GM21390 (cell line): ENCODE results near the gene MAML2.
A peak's percentile ranks its signal among the peaks of the same experiment; 100 is the strongest.

Experiments
- ATAC-seq: cut with Tn5 transposase; IDR thresholded peaks from one replicate; pipeline ENCODE4 v1.9.1; 2021; ENCODE audit not compliant: unreplicated experiment

The MAML2 gene

GRCh38 chr11:96342961-96343711, at the start of gene MAML2:
Gene MAML2 (minus strand): TSS chr11:96343195. CDS start chr11:96341895, 1,300 bp downstream.
- ATAC-seq = peak; percentile 77

- no peak for ATAC-seq
Measured at GRCh38 chr11:96391698-96392307, 48.8 kb upstream of the MAML2 start.

- ATAC-seq = no peak
Measured at GRCh38 chr11:96390488-96390792, 47.4 kb upstream of the MAML2 start.

GRCh38 chr11:96389720-96390487, 46.9 kb upstream of the MAML2 start, which contains the start of the genes CCDC82 and JRKL:
Gene CCDC82 (minus strand): TSS chr11:96389912. CDS start chr11:96384747, 5,165 bp downstream.
Gene JRKL (plus strand): TSS chr11:96390013. CDS start chr11:96390650, 637 bp downstream.
- peak; percentile 94 for ATAC-seq

- ATAC-seq = peak; percentile 52
Measured at GRCh38 chr11:96388891-96389719, 46.1 kb upstream of the MAML2 start.

- no peak for ATAC-seq
Measured at GRCh38 chr11:96385187-96385586, 42.2 kb upstream of the MAML2 start.

- no peak for ATAC-seq
Measured at GRCh38 chr11:96384156-96384555, 41.2 kb upstream of the MAML2 start.

GRCh38 chr11:96376796-96377195, 33.8 kb upstream of the MAML2 start:
- no peak for ATAC-seq

GRCh38 chr11:96373826-96374225, 30.8 kb upstream of the MAML2 start:
- ATAC-seq = no peak

- no peak for ATAC-seq
Measured at GRCh38 chr11:96367342-96367741, 24.3 kb upstream of the MAML2 start.

GRCh38 chr11:96366024-96366423, 23.0 kb upstream of the MAML2 start:
- ATAC-seq = no peak

GRCh38 chr11:96365493-96365892, 22.5 kb upstream of the MAML2 start:
- no peak for ATAC-seq

- no peak for ATAC-seq
Measured at GRCh38 chr11:96361778-96362177, 18.8 kb upstream of the MAML2 start.

GRCh38 chr11:96358321-96358720, 15.3 kb upstream of the MAML2 start:
- ATAC-seq = no peak

GRCh38 chr11:96357794-96358193, 14.8 kb upstream of the MAML2 start:
- ATAC-seq = no peak

- no peak for ATAC-seq
Measured at GRCh38 chr11:96356848-96357247, 13.9 kb upstream of the MAML2 start.

- ATAC-seq = no peak
Measured at GRCh38 chr11:96342014-96342960, 708 bp downstream of the MAML2 start.

- ATAC-seq = peak; percentile 28
Measured at GRCh38 chr11:96341211-96342013, 1.6 kb downstream of the MAML2 start.

GRCh38 chr11:96340555-96340885, 2.5 kb downstream of the MAML2 start:
- ATAC-seq = no peak
